GM19240 (cell line): ENCODE data around the gene RBMS1.
"Not testable (repeated sequence)": the region's sequence is repeated elsewhere in the genome, so short reads cannot be mapped to it uniquely, and the experiment has no call there.

Experiments
- DNase-seq: peaks from one replicate; pipeline ENCODE4 v3.0.0; 2011; ENCODE audit warnings: low spot score; ENCODE audit not compliant: insufficient read length

The RBMS1 gene

GRCh38 chr2:160434254-160434948, 59.2 kb downstream of the RBMS1 start:
- DNase-seq: no peak

- no peak for DNase-seq
Measured at GRCh38 chr2:160433466-160434140, 60.0 kb downstream of the RBMS1 start.

GRCh38 chr2:160432633-160433032, 61.0 kb downstream of the RBMS1 start:
- DNase-seq: no peak

- no peak for DNase-seq
Measured at GRCh38 chr2:160431441-160431840, 62.2 kb downstream of the RBMS1 start.

GRCh38 chr2:160430001-160430344, 63.6 kb downstream of the RBMS1 start:
- DNase-seq: no peak

- no peak for DNase-seq
Measured at GRCh38 chr2:160429248-160430000, 64.2 kb downstream of the RBMS1 start.

- no peak for DNase-seq
Measured at GRCh38 chr2:160428405-160428763, 65.2 kb downstream of the RBMS1 start.

GRCh38 chr2:160427629-160428404, 65.8 kb downstream of the RBMS1 start:
- DNase-seq: no peak

- DNase-seq: no peak
Measured at GRCh38 chr2:160426604-160427003, 67.0 kb downstream of the RBMS1 start.

GRCh38 chr2:160425434-160426151, 68.0 kb downstream of the RBMS1 start:
- no peak for DNase-seq

- DNase-seq: no peak
Measured at GRCh38 chr2:160423126-160423525, 70.5 kb downstream of the RBMS1 start.

GRCh38 chr2:160421646-160422501, 71.7 kb downstream of the RBMS1 start:
- not testable (repeated sequence) for DNase-seq

GRCh38 chr2:160420711-160421110, 72.9 kb downstream of the RBMS1 start:
- no peak for DNase-seq

- DNase-seq: no peak
Measured at GRCh38 chr2:160419776-160420505, 73.7 kb downstream of the RBMS1 start.

GRCh38 chr2:160418853-160419252, 74.8 kb downstream of the RBMS1 start:
- no peak for DNase-seq

GRCh38 chr2:160418398-160418765, 75.2 kb downstream of the RBMS1 start:
- no peak for DNase-seq

- no peak for DNase-seq
Measured at GRCh38 chr2:160417745-160418397, 75.7 kb downstream of the RBMS1 start.

GRCh38 chr2:160415991-160416390, 77.6 kb downstream of the RBMS1 start:
- DNase-seq: no peak

GRCh38 chr2:160411955-160412354, 81.7 kb downstream of the RBMS1 start:
- no peak for DNase-seq
